ENCODE data around the gene CEL.

- TF ChIP-seq CTCF (IDR thresholded peaks at IDR 0.05) (no peak), POLR2A (IDR thresholded peaks at IDR 0.05) (no peak)
Measured at GRCh38 chr9:133109931-133110650, 48.3 kb downstream of the CEL start.
